Kidney (tissue), 14 donors: ENCODE data around the gene DNMBP. TPM values are rescaled to one million over a fixed set of nuclear protein-coding genes. Genes with fewer than 3 reads are reported as not detected.
"Not testable (repeated sequence)": the region's sequence is repeated elsewhere in the genome, so short reads cannot be mapped to it uniquely, and the experiment has no call there.

Experiments
- DNase-seq, 5 donors: peaks; one replicate each; pipeline ENCODE4 v3.0.0-alpha.2; 2013 to 2020
- FAIRE-seq: peaks from 2 replicates; lab custom pipeline; 2012; peaks lifted over from hg19 to GRCh38; lab: Jason Lieb, UNC
- H3K27ac ChIP-seq, 2 donors: one replicate each; pipeline ENCODE4 v1.7.0; 2013; ENCODE audit warnings: low read depth in 2 of 2, low read length in 2 of 2, inconsistent platforms in 1 of 2
- H3K27me3 ChIP-seq: one replicate; pipeline ENCODE4 v1.7.1; 2013; ENCODE audit warnings: low read length, inconsistent platforms; ENCODE audit not compliant: control insufficient read depth, insufficient read depth
- H3K36me3 ChIP-seq, 3 donors: one replicate each; pipeline versions ENCODE4 v1.7.0 to v1.7.1; 2013; ENCODE audit warnings: low read length in 3 of 3, control low read depth in 1 of 3, inconsistent platforms in 1 of 3; ENCODE audit not compliant: insufficient read depth in 3 of 3, control insufficient read depth in 2 of 3
- H3K4me1 ChIP-seq, 3 donors: one replicate each; pipeline versions ENCODE4 v1.7.0 to v1.7.1; 2013; ENCODE audit warnings: low read length in 3 of 3, inconsistent platforms in 1 of 3, low read depth in 1 of 3; ENCODE audit not compliant: control insufficient read depth in 2 of 3, insufficient read depth in 2 of 3
- H3K4me3 ChIP-seq, 3 donors: one replicate each; pipeline versions ENCODE4 v1.7.0 to v1.8.1; 2013; ENCODE audit warnings: low read length in 3 of 3, control low read depth in 1 of 3, inconsistent platforms in 1 of 3
- H3K9ac ChIP-seq, 3 donors: one replicate each; pipeline versions ENCODE4 v1.7.0 to v1.7.1; 2013; ENCODE audit warnings: low read length in 3 of 3, control low read depth in 1 of 3, inconsistent platforms in 1 of 3
- H3K9me3 ChIP-seq, 3 donors: one replicate each; pipeline versions ENCODE4 v1.7.0 to v1.7.1; 2013; ENCODE audit warnings: low read length in 3 of 3, control low read depth in 1 of 3, inconsistent platforms in 1 of 3; ENCODE audit not compliant: control insufficient read depth in 2 of 3, insufficient read depth in 1 of 3
- CTCF ChIP-seq: IDR thresholded peaks from 3 replicates; pipeline ENCODE4 v1.5.1; 2012; ENCODE audit warnings: mild to moderate bottlenecking, moderate library complexity, borderline replicate concordance; ENCODE audit not compliant: insufficient read depth; ENCODE audit errors: extremely low read depth
- intact Hi-C: fragments of 100-400 bp; cut with DNase I; formaldehyde crosslinking; loops from one replicate; pipeline ENCODE4 v1.11.1; 2022
- polyA plus RNA-seq: library from polyadenylated mRNA; stranded (reverse); fragments of 350-450 nt; fragmentation: Illumina TruSeq; extraction: RNeasy Lipid Tissue Mini Kit (QIAGEN cat#74804); gene quantifications from one replicate; pipeline ENCODE4 v1.2.3, GENCODE V29; 2014; ENCODE audit warnings: low read depth, low replicate concordance; ENCODE audit not compliant: insufficient read depth
- total RNA-seq: library from RNA; stranded (reverse); fragmentation: NEBNext Ultra II Directional; extraction: Animal tissue kit (Norgen Biotek cat#: 25700); gene quantifications from one replicate; pipeline ENCODE4 v1.2.1, GENCODE V29; 2021
- donor health status: control.
- donor health status: control.
- donor health status: control.
- donor health status: control.
- donor health status: control.
- donor health status: DM: yes; HTN: yes; CAD: no.
- donor health status: Normal renal cell carcinoma (clear cell type).

DNMBP gene
- total and polyA plus RNA-seq, 2 donors from 2014 or later: 11.6 to 23.7 TPM

DNA sequence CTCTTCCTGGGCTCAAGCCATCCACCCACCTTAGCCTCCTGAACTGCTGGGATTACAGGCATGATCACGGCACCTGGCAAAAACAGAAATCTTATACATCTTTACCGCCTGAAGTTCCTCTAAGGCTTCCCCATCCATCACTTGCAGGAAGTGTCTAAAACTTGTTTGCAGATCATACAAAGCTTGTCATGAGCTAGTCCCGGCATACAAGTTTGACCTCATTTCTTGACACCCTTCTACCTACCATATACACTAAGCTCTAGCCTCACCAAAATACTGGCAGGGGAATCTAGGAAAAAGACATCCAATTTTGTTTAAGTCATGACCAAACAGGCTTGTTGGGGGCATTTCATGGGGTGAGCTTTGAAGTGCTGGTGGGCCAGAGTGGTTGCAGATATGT is 14.5 kb downstream of the DNMBP start:
- DNase-seq (no peak), FAIRE-seq (no peak)
- TF ChIP-seq CTCF: no peak
- Histone ChIP-seq H3K36me3 (no peaks in the 10 kb centered on the region), H3K27me3 (no peaks in the 10 kb centered on the region), H3K4me1 (peaks cover 0 to 5% (median 2%) of the 10 kb centered on the region in 3 donors), H3K27ac (no peak overlapping the region), H3K9ac (no peak overlapping the region), H3K4me3 (no peak overlapping the region), H3K9me3 (no peaks in the 10 kb centered on the region)
- intact Hi-C loops: no loop called here

DNA sequence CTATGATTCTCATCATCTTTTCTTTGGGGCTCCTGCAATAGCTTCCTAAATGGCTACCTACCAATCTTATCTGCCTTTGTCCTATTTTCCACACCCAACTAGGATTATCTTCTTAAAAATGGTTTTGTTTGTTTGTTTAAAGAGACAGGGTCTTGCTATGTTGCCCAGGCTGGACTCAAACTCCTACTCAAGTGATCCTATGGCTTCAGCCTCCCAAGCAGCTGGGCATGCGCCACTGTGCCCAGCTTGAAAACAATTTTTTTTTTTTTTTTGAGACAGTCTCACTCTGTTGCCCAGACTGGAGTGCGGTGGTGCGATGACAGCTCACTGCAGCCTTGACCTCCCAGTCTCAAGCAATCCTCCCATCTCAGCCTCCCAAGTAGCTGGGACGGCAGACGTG is 14.9 kb downstream of the DNMBP start:
- Histone ChIP-seq H3K4me1 (peaks cover 0 to 5% (median 2%) of the 10 kb centered on the region in 3 donors), H3K9ac (no peak overlapping the region), H3K27me3 (no peaks in the 10 kb centered on the region), H3K27ac (no peak overlapping the region), H3K9me3 (no peaks in the 10 kb centered on the region), H3K36me3 (no peaks in the 10 kb centered on the region), H3K4me3 (no peak overlapping the region)
- DNase-seq: no peak
- intact Hi-C loops: no loop called here
- no peak for TF ChIP-seq CTCF
- no peak for FAIRE-seq

DNA sequence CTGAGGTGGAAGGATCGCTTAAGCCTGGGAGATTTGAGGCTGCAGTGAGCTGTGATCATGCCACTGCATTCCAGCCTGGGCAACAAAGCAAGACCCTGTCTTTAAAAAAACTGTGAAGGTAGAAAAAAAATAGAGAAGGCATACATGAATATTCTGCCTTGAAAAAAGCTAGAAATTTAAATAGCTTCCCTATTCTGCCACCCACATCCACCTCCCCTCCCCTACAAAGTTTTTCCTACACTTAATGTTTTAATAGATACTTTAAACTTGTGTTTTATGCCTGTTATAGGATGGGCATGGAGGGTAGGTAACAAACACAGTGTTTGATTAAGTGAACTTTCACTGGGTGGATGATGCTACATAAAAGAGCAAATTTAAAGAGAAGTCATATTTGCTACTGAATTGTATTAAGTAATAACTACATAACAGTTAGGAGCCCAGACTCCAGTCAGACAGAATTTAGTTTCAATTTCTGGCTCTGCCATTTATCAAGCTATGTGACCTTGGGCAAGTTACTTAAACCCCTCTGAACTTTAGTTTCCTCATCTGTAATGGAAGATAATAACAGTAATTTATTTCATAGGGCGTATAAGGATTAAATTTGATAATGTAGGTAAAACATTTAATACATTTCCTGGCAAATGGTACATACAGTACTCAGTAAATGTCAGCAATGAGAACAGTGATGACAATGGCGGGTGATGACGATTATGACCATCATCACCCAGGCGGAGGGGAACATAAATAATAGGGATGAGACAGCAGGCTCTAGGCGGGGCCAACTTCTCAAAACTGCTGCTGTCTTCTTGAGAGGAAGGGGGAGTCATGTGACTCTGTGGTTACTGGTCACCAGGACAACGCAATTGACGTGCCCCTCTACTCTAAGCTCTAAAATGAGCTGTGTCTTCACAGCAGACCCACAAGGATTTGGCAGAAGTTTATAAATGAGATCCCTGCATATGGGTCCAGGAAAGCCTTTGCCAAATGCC is 15.8 kb downstream of the DNMBP start:
- TF ChIP-seq CTCF: no peak
- Histone ChIP-seq H3K4me3 (no peak overlapping the region), H3K4me1 (peaks cover 0 to 5% (median 2%) of the 10 kb centered on the region in 3 donors), H3K9me3 (no peaks in the 10 kb centered on the region), H3K9ac (no peak overlapping the region), H3K27ac (peak overlapping the region in 1 of 2 donors; percentile 26), H3K36me3 (no peaks in the 10 kb centered on the region), H3K27me3 (no peaks in the 10 kb centered on the region)
- intact Hi-C loops: no loop called here
- FAIRE-seq (no peak), DNase-seq (peak in 1 of 5 donors; percentile 37)

DNA sequence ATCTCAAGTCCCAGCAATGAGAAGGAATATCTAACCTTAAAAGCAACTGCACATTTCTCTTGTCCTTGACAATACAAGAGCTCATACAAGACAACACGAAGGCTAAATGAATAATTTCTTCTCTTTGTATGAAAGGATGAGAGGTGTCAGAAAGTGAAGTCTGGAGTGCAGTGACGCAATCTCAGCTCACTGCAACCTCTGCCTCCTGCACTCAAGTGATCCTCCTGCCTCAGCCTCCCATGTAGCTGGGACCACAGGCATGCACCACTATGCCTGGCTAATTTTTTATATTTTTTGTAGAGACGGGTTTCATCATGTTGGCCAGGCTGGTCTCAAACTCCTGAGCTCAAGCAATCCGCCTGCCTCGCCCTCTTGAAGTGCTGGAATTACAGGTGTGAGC is 24.1 kb downstream of the DNMBP start:
- FAIRE-seq, H3K36me3 ChIP-seq, DNase-seq, H3K4me3 ChIP-seq, H3K27ac ChIP-seq, H3K9ac ChIP-seq, H3K9me3 ChIP-seq, intact Hi-C loops, H3K27me3 ChIP-seq: not testable (repeated sequence)
- peaks cover 5 to 19% (median 14%) of the 10 kb centered on the region in 3 donors for H3K4me1 ChIP-seq
